HG03439 (cell line): ENCODE measurements around the gene FAM171A1.

ENCODE experiments used
- ATAC-seq: cut with Tn5 transposase; IDR thresholded peaks from one replicate; pipeline ENCODE4 v1.9.1; 2021; ENCODE audit warnings: mild to moderate bottlenecking, moderate library complexity; ENCODE audit not compliant: unreplicated experiment

Gene FAM171A1

DNA sequence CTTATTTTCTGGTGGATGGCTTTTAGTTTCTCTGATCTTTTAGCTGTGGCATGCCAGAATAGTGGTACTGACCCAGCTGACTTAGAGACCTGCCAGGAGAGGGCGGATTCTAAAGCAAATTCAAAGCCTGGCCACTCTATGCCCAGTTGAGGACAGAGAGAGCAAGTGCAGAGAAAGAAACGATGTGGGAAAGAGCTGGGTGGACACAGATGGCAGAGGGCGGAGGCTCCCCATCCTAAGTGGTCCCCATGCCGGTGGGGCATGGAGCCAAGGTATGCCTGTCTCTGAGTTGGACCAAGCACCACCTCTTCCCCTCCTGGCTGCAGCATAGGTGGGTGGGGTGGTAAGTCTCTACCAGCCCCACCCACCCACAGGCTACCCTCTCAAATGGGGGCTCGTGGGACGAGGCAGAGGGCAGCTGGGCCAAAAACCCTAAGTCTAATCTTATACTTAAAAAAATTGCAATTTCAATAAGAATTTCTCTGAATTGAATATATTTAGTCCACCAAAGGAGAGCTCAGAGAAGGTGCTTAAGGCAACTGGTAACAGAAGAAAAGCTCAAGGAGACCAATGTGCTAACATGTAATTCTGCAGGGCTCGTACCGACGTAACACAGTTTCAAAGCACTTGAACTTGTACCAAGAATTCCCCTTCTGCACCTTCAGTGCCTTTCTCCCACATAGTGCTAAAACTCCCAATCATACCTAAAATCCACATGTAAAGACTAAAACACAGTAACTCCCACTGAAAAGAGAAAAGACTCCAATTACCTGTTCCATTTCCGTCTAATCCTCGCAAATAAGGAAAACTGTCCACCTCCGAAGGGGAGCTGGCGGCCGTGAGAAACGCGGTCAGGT is 116.9 kb downstream of the FAM171A1 start:
- no peak for ATAC-seq

- no peak for ATAC-seq
Observed at GRCh38 chr10:15252396-15252795, 118.7 kb downstream of the FAM171A1 start.

DNA sequence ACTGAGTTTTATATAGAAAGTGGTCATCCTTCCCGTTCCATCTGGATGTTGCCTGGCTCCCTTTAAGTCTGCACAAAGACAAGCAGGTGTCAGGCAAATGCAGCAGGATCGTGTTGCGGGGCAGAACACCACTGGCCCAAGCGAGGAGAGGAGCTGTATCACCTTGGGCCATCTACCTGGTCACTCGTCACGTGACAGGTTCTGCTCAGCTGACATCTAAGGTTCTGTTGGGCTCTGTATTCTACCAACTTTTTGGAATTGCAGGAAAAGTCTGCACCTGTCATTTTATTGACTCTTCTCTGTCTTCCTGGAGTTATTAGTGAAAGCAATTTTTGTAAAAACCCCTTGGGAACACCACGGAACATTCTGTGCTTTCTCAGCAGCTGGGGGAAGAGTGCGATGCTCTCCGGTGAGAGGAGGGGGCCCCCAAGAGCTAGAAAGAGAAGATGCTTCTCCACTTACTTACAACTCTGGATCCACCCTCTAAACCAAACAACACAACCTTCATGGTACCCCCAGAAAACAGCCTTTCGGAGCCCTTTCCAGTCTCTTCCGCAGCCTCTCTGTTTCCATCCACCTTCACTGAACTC is 119.2 kb downstream of the FAM171A1 start:
- no peak for ATAC-seq

- ATAC-seq: no peak
Observed at GRCh38 chr10:15245530-15245929, 125.6 kb downstream of the FAM171A1 start.

GRCh38 chr10:15244635-15245197 is 126.4 kb downstream of the FAM171A1 start:
- ATAC-seq: no peak

GRCh38 chr10:15242261-15242840 is 128.7 kb downstream of the FAM171A1 start:
- ATAC-seq: no peak

DNA sequence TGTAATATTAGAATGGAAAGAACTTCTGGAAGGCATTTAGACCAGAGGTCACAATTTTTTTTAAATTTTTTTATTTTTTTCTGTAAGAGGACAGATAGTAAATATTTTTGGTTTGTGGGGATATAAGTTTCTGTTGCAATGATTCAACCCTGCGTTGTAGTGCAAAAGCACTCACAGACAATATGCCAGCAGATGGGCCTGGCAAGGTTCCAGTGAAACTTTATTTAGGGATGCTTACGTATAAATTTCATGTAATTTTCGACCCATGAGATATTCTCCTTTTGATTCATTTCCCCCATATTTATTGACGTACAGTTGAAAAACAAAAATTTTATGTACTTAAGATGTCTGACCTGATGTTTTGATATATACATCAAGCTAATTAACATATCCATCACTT is 129.8 kb downstream of the FAM171A1 start:
- ATAC-seq: no peak

DNA sequence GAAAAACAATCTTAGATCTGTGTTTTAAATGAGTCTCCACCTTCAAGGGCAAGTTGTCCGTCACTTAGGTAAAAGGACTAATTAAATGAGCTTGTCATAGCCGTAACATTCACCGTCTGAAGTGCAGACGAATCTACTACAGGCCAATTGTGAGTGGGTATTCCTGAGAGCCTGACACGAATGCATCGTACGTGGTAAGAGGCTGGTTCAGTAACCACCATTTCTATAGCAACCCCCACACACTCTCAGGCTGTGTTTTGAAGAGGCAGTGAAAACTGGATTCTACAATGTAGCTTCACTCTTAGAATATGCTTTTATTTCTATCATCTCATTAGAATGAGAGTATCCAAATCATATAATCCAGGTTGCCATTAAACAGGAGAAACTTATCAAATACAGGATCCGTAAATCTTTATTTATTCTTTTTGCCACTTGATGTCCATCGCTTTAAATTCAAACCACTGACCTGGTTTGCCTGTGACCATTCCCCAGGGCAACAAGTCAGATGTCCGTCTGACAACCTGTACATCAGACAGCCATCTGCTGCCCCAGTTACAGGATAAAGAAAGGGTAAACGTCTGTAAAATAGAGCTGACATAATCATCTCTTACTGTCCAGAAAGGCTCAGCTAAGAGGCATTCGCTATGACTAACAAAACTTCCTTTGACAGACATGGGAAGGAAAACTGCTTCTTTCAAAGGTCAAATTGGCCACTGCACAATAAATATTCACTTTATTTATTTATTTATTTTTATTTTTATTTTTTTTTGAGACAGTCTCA is 132.3 kb downstream of the FAM171A1 start:
- ATAC-seq: no peak

DNA sequence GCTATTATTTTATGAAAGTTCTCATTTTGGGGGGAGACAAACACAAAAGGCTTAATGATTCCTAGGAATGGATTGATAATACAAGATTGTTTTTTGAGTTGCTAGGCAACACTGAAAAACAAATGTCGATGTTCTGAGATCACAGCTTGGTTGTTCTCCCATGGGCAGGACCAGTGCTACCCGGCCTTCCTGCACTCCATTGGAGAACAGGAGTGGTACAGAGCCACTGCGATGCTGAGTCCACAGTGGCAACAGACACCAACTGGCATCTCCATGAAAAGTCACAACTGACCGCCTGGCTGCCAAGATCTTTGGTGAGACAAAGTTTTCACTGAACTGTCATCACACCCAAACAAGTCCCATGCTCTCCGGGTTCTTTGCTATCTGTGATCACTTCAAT is 133.7 kb downstream of the FAM171A1 start:
- ATAC-seq: no peak

GRCh38 chr10:15236340-15236739 is 134.7 kb downstream of the FAM171A1 start:
- no peak for ATAC-seq

DNA sequence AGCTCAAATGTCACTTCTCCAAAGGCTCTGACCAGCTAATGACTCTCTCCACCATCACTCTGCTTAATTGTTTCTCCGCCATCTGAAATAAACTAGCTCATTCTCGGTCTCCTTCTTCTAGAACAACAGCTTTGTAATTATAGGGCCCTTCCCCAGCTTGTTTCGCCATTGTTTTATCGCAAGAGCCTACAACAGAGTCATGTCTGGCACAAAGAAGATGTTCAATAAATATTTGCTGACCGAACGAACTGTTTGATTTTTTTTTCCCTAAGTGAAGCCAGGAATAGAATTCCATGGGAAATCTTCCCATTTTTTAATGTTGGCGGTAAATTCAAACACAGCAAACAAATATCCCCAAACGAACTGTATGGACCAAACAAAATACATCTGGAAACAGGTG is 138.8 kb downstream of the FAM171A1 start:
- ATAC-seq: no peak

DNA sequence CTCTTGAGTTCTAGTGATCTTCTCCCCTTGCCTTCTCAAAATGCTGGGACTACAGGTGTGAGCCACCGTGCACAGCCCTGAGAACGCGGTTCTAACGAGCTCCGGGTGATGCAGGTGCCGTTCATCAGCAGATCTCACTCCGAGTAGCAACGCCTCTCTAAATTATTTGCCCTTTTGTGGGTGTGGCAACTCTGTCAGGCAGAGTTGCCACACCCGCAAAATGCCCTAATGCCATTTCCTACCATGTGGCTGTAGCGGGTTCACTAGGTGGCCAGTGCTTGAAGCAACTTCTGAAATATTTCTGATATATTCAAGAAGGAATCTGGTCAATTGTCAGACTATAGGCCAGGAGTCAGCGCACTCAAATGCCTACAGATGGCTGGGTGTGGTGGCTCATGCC is 139.7 kb downstream of the FAM171A1 start:
- no peak for ATAC-seq

DNA sequence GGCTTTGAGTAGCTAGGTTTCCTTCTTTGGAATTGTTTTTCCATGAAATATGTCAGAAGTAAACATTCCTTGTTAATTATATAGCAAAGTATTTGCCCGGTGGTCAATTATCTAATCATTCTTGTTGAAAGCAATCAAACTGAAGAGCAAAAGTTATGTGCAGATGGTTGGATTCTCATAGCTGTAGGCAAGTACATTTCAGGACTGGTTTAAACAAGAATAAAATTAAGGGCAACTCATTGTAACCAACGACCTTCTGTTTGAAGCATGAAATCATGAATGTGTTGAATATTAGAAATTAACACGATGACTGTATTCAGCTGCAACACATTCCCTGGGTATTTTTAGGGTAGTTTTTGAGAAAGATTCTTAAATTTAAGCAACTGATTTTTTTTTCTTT is 140.8 kb downstream of the FAM171A1 start:
- no peak for ATAC-seq

- ATAC-seq: no peak
Observed at GRCh38 chr10:15229268-15229667, 141.8 kb downstream of the FAM171A1 start.

GRCh38 chr10:15228426-15228825 is 142.7 kb downstream of the FAM171A1 start:
- no peak for ATAC-seq

DNA sequence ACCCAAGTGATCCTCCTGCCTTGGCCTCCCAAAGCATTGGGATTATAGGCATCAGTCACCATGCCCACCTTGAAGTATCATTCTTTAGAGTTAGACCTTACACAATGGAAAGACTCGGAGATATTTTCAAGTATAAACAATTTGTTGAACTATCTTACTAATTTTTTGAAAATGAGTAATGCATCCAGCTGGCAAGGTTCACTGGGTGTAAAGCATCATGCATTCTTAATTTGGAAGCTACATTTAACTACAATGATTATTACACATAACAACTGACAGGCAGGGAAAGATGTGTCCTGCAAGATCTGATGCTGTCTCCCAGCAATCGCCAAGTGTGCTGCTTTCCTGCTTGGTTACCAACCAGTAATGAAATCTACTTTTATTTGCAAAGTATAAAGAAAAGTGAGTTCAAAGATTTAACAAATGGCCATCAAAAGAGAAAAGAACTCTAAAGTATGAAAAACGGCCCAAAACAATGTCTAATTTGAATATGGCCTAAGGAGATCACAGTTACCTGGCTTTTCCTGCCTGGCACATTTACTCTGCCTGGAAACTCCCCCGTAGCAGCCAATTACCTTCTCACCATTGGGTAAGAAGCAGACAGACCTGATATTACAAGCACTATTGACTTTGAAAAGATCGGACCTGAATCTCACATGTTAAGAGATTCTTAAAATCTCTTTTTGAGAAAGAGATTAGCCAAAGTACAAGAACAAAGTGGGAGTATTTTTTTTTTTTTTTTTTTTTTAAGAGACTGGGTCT is 143.3 kb downstream of the FAM171A1 start:
- ATAC-seq: no peak

GRCh38 chr10:15225511-15225910 is 145.6 kb downstream of the FAM171A1 start:
- ATAC-seq: no peak

GRCh38 chr10:15224948-15225347 is 146.1 kb downstream of the FAM171A1 start:
- ATAC-seq: no peak

GRCh38 chr10:15223174-15223573 is 147.9 kb downstream of the FAM171A1 start:
- ATAC-seq: no peak

GRCh38 chr10:15222511-15222910 is 148.6 kb downstream of the FAM171A1 start:
- no peak for ATAC-seq
